ENCODE measurements around the gene NAA25.
A peak's percentile ranks its signal among the peaks of the same experiment; 100 is the strongest.

Gene NAA25

DNA sequence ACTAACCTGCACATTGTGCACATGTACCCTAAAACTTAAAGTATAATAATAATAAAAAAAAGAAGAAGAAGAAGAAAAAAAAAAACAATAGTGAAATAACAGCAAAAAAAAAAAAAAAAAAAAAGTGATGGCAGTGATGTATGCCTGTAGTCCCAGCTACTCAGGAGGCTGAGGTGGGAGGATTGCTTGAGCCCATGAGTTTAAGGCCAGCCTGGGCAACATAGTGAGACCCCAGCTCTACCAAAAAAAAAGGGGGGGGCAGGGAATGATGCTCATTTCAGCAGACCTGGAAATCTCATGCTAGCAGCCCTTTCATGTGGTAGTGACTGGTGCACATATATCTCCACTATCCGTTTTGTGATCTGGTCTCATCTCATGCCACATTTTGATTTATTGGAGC lies 37.5 kb upstream of the NAA25 start:
- DNase-seq (ENCODE audit: low read depth) = no peak
- TF ChIP-seq, protein P1, sequence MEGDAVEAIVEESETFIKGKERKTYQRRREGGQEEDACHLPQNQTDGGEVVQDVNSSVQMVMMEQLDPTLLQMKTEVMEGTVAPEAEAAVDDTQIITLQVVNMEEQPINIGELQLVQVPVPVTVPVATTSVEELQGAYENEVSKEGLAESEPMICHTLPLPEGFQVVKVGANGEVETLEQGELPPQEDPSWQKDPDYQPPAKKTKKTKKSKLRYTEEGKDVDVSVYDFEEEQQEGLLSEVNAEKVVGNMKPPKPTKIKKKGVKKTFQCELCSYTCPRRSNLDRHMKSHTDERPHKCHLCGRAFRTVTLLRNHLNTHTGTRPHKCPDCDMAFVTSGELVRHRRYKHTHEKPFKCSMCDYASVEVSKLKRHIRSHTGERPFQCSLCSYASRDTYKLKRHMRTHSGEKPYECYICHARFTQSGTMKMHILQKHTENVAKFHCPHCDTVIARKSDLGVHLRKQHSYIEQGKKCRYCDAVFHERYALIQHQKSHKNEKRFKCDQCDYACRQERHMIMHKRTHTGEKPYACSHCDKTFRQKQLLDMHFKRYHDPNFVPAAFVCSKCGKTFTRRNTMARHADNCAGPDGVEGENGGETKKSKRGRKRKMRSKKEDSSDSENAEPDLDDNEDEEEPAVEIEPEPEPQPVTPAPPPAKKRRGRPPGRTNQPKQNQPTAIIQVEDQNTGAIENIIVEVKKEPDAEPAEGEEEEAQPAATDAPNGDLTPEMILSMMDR (conservative IDR thresholded peaks at IDR 0.05; ENCODE audit: control insufficient read depth, insufficient read depth, low read depth, low read length) = no peak
- H3K4me3 ChIP-seq (ENCODE audit: control insufficient read depth, low read depth, low read length) = no peak overlapping the region

DNA sequence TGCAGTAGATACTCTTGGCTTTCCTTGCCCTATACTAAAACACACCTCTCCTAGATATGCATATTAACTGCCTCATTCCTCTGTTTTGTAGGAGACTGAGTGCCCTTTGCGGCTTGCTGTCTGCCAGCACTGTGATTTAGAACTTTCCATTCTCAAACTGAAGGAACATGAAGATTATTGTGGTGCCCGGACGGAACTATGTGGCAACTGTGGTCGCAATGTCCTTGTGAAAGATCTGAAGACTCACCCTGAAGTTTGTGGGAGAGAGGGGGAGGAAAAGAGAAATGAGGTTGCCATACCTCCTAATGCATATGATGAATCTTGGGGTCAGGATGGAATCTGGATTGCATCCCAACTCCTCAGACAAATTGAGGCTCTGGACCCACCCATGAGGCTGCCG lies 32.1 kb upstream of the NAA25 start:
- TF ChIP-seq, protein P1 (conservative IDR thresholded peaks at IDR 0.05; ENCODE audit: control insufficient read depth, insufficient read depth, low read depth, low read length) = no peak
- H3K4me3 ChIP-seq (ENCODE audit: control insufficient read depth, low read depth, low read length) = no peak overlapping the region

DNA sequence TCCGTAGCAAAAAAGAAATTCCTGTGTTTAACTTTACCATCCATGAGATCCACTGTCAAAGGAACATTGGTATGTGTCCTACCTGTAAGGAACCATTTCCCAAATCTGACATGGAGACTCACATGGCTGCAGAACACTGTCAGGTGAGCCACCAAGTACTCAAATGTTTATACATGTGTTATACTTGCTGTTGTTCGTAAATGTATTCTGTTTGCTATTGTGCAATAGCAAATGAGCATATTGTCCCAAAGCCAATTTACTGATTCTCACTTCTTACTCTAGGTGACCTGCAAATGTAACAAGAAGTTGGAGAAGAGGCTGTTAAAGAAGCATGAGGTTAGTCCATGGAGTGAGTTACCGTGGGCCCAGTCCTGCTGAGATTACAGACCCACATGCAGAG lies 26.1 kb upstream of the NAA25 start:
- H3K4me3 ChIP-seq (ENCODE audit: control insufficient read depth, low read depth, low read length) = no peak overlapping the region
- TF ChIP-seq, protein P1 (conservative IDR thresholded peaks at IDR 0.05; ENCODE audit: control insufficient read depth, insufficient read depth, low read depth, low read length) = no peak
- no peak for DNase-seq (ENCODE audit: low read depth)

More for the DNA sequence above, 32.1 kb upstream of the NAA25 start:
- no peak for DNase-seq (ENCODE audit: low read depth)

DNA sequence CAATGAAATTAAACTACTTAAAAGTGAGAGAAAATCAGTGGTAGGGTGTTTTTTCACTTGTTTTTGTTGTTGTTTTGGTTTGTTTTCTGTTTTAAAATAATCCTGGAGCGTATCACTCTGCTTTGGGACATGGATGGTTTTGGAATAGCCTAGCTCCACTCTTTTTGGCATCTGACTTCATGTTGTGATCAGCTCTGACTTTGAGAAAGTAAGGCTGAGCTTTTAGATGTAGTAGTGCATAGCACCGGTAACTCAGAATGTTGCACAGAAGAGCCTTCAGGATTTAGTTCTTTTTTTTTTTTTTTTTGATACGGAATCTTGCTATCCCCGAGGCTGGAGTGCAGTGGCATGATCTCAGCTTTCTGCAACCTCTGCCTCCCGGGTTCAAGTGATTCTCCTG lies 24.8 kb upstream of the NAA25 start:
- no peak overlapping the region for H3K4me3 ChIP-seq (ENCODE audit: control insufficient read depth, low read depth, low read length)
- TF ChIP-seq, protein P1 (conservative IDR thresholded peaks at IDR 0.05; ENCODE audit: control insufficient read depth, insufficient read depth, low read depth, low read length) = no peak
- DNase-seq (ENCODE audit: low read depth) = no peak

DNA sequence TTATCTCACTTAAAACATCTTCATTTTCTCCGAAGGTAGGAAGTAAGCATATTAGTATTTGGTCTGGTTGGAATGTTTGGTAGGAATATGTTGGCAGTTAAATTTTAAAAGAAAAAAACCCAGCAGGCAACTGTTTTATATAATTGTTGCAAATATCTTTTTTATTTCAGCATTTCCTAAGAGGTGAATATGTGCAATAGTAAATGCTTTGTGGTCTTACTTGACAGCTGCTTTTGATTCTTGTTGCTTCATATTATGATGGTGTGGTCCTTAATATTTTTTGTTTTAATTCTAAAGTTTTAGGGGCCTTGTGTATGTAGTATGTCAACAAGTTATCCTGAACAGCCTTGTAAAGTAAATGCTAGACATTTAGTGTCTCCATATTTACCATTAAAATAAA lies 23.1 kb upstream of the NAA25 start:
- H3K4me3 ChIP-seq (ENCODE audit: control insufficient read depth, low read depth, low read length) = no peak overlapping the region
- DNase-seq (ENCODE audit: low read depth) = no peak
- TF ChIP-seq, protein P1 (conservative IDR thresholded peaks at IDR 0.05; ENCODE audit: control insufficient read depth, insufficient read depth, low read depth, low read length) = no peak

DNA sequence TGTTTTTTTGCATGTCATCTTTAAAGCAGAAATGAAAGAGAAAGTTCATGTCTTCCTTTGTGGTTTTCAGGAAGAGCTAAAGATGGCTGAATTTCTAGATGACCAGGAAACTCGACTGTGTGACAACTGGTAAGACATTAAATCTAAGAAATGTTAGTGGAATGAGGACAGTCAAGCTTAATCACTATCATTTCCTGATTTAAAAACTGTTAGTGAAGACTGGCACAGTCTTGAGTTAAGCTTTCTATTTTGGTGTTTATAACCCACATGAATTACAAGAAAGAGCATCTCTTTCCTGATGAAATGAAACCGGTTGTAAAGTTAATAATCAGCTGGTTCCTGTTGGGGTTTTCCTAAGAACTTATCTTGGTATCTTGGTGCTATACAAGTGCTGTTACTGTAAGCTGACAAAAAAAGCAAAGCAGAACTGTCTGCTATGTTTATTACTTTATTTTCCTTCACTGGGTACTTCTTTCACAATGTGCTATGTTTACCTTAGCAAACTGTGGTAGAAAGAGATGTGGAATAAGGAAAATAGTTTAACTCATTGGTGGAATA lies 21.9 kb upstream of the NAA25 start:
- DNase-seq (ENCODE audit: low read depth) = no peak
- H3K4me3 ChIP-seq (ENCODE audit: control insufficient read depth, low read depth, low read length) = no peak overlapping the region
- TF ChIP-seq, protein P1 (conservative IDR thresholded peaks at IDR 0.05; ENCODE audit: control insufficient read depth, insufficient read depth, low read depth, low read length) = no peak

DNA sequence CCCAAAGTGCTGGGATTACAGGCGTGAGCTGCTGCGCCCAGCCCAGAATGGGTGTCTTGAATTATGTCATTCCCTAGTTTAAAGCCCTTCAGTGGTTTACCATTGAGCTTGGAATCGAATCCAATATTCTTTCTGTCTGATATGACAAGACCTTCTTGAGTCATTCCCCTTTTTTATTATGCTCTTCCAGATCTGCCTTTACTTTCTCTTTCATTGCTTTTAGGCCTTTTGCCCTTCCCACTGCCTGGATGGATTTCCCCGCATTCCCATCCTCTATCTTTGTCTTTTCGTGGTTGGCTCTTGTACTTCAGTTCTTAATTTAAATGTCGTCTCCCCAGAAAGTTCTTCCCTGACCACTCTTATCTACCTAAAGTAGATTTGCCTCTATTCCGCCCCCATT lies 18.3 kb upstream of the NAA25 start:
- DNase-seq (ENCODE audit: low read depth) = no peak
- TF ChIP-seq, protein P1 (conservative IDR thresholded peaks at IDR 0.05; ENCODE audit: control insufficient read depth, insufficient read depth, low read depth, low read length) = no peak
- peak overlapping the region; percentile 1 for H3K4me3 ChIP-seq (ENCODE audit: control insufficient read depth, low read depth, low read length)

Data from fibroblast of mammary gland (primary cell).